HUES64 (cell line): ENCODE results near the gene MYOCOS.
A peak's percentile ranks its signal among the peaks of the same experiment; 100 is the strongest.

Experiments
- H3K27ac ChIP-seq: 2 replicates; pipeline ENCODE4 v1.7.0; 2013; ENCODE audit warnings: low read depth, low read length, inconsistent platforms
- H3K27me3 ChIP-seq: 2 replicates; pipeline ENCODE4 v1.6.1; 2013; ENCODE audit warnings: mild to moderate bottlenecking, low read length; ENCODE audit not compliant: insufficient read depth
- H3K36me3 ChIP-seq: 2 replicates; pipeline ENCODE4 v1.6.1; 2013; ENCODE audit warnings: mild to moderate bottlenecking, low read length; ENCODE audit not compliant: insufficient read depth
- H3K4me1 ChIP-seq: 2 replicates; pipeline ENCODE4 v1.6.1; 2013; ENCODE audit warnings: mild to moderate bottlenecking, low read length, moderate library complexity; ENCODE audit not compliant: insufficient read depth
- H3K4me3 ChIP-seq: 2 replicates; pipeline ENCODE4 v1.5.1; 2013; ENCODE audit warnings: mild to moderate bottlenecking, low read length, moderate library complexity
- H3K9ac ChIP-seq: 2 replicates; pipeline ENCODE4 v1.6.1; 2013; ENCODE audit warnings: mild to moderate bottlenecking, low read depth, low read length
- H3K9me3 ChIP-seq: 2 replicates; pipeline ENCODE4 v1.6.1; 2013; ENCODE audit warnings: low read depth, low read length; ENCODE audit not compliant: insufficient read depth
- WGBS: fragments of 150-250, 120-280 bp; methylation state at CpG from one replicate; pipeline ENCODE4 v1.1.7; 2013; ENCODE audit warnings: missing lambda C conversion rate; 5-methylcytosine and 5-hydroxymethylcytosine counted together

The MYOCOS gene

DNA sequence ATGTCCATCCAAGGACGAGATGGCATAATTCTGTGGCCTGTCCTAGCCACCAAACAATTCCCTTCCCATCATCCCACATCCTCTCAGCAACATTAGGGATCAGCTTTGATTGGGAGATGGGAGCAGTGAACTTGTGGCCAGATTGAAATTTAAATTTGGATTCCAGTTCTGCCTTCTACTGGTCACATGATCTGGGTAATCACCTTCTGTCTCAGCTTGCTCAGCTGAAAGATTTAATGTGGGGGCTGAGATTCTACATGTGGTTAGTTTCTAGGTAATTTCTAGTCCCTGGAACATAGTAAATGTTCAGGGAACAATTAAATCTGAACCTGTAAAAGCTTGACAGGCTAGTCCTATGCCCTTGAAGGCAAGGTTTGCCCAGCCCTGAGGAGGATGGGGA is 3.2 kb downstream of the MYOCOS start:
- H3K36me3 ChIP-seq = no peaks in the 10 kb centered on the region
- no peak overlapping the region for H3K9ac ChIP-seq
- H3K4me1 ChIP-seq = peaks cover 6% of the 10 kb centered on the region; the same call in 1 of the 2 replicates
- no peak overlapping the region for H3K4me3 ChIP-seq
- no peaks in the 10 kb centered on the region for H3K9me3 ChIP-seq
- no peaks in the 10 kb centered on the region for H3K27me3 ChIP-seq
- 83% methylated on average over 1 of the region's 1 CpG for WGBS
- H3K27ac ChIP-seq = no peak overlapping the region

DNA sequence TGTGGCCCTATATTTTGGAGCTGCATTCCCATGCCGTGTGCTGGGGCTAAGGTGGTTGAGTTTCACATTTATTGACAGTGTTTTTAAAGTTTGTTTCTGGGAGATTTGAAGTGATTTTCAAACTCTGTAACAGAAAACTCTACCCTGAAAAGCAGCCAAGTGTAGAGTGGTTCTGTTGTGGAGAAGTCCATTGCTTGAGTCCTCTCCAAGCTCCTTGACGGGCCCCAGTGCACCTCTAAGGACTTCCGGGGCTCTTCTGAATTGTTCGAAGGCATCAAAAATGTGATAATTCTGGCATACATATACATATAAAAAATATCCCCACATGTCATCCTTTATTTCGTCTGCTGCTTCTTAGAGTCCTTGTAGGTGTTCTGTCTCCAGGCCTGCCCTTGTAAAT is 5.0 kb downstream of the MYOCOS start:
- Histone ChIP-seq H3K27ac (no peak overlapping the region), H3K9me3 (no peaks in the 10 kb centered on the region), H3K9ac (no peak overlapping the region), H3K4me3 (no peak overlapping the region), H3K36me3 (no peaks in the 10 kb centered on the region), H3K4me1 (peaks cover 1% of the 10 kb centered on the region; the same call in 1 of the 2 replicates), H3K27me3 (no peaks in the 10 kb centered on the region)
- WGBS = 76% methylated on average over 5 of the region's 5 CpGs

DNA sequence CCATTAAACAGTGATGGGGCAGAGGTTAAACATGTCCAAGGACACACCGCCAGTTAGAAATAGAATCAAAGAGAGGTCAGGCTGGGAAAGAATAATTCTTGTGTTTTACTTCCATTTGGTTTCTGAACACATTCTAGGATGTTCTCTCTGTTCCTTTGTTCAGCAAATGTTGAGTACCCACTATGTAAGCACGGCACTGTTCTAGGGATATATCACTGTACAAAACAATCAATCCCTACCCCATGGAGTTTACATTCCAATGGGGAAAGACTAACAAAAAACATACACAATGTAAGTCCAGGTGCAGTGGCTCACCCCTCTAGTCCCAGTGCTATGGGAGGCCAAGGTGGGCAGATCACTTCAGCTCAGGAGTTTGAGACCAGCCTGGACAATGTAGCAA is 6.2 kb downstream of the MYOCOS start:
- Histone ChIP-seq H3K4me1 (no peaks in the 10 kb centered on the region), H3K36me3 (no peaks in the 10 kb centered on the region), H3K27me3 (no peaks in the 10 kb centered on the region), H3K27ac (no peak overlapping the region), H3K9ac (no peak overlapping the region), H3K4me3 (no peak overlapping the region), H3K9me3 (no peaks in the 10 kb centered on the region)
- 89% methylated on average over 2 of the region's 2 CpGs for WGBS

DNA sequence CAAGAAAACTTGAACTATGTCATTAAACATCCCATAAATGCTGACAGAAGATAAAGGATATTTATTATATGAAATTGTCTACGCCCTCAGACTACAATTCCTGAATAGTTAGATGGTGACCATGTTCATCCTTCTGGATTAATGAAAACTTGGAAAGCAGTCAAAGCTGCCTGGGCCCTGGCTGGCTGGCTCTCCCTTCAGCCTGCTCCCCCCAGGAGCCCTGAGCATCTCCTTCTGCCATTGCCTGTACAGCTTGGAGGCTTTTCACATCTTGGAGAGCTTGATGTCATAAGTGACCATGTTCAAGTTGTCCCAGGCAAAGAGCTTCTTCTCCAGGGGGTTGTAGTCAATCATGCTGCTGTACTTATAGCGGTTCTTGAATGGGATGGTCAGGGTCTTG is 13.6 kb downstream of the MYOCOS start:
- Histone ChIP-seq H3K4me1 (no peaks in the 10 kb centered on the region; the same call in 1 of the 2 replicates), H3K9me3 (no peaks in the 10 kb centered on the region), H3K27ac (no peak overlapping the region), H3K36me3 (no peaks in the 10 kb centered on the region), H3K4me3 (no peak overlapping the region), H3K27me3 (no peaks in the 10 kb centered on the region), H3K9ac (no peak overlapping the region)
- WGBS = 99% methylated on average over 2 of the region's 2 CpGs

DNA sequence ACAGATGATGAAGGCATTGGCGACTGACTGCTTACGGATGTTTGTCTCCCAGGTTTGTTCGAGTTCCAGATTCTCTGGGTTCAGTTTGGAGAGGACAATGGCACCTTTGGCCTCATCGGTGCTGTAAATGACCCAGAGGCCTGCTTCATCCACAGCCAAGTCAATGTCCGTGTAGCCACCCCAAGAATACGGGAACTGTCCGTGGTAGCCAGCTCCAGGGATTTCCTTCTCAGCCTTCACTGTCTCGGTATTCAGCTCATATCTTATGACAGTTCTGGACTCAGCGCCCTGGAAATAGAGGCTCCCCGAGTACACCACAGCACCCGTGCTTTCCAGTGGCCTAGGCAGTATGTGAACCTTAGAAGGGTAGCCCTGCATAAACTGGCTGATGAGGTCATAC is 14.1 kb downstream of the MYOCOS start:
- 86% methylated on average over 11 of the region's 11 CpGs for WGBS
- Histone ChIP-seq H3K4me3 (no peak overlapping the region), H3K9me3 (no peaks in the 10 kb centered on the region), H3K36me3 (no peaks in the 10 kb centered on the region), H3K4me1 (peaks cover 4% of the 10 kb centered on the region), H3K27ac (no peak overlapping the region), H3K27me3 (no peaks in the 10 kb centered on the region), H3K9ac (no peak overlapping the region)

DNA sequence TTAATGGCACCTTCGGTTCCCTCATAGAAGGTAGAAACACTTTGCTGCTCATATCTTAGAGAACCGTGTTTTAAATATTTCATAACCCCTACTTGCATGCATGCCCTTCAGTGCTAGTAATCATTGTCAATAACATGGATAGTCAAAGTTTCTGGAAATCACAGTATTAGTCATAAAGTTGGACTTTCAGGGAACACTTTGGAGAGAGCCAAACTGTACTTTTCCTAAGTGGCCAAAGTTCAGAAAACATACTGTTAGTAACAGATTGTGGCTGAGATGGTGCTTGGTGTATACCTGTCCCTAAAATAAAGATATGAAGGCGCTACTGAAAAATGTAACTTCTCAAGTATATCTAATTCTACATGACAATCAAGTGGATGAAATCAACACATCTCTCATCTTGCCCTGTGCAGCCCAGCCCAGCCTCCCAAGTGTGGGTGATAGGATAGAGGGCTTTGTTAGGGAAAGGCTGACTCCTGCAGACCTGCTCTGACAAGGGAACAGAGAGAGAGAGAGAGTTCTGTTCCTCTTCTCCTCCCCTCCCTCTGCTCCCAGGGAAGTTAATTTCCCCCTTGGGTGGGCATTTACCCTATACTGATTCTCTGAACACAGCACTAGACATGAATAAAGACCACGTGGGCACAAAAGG is 16.0 kb downstream of the MYOCOS start:
- Histone ChIP-seq H3K9ac (no peak overlapping the region), H3K9me3 (no peaks in the 10 kb centered on the region), H3K27ac (no peak overlapping the region), H3K27me3 (no peaks in the 10 kb centered on the region), H3K4me3 (no peak overlapping the region), H3K36me3 (no peaks in the 10 kb centered on the region), H3K4me1 (peaks cover 14% of the 10 kb centered on the region)
- 58% methylated on average over 3 of the region's 4 CpGs for WGBS

DNA sequence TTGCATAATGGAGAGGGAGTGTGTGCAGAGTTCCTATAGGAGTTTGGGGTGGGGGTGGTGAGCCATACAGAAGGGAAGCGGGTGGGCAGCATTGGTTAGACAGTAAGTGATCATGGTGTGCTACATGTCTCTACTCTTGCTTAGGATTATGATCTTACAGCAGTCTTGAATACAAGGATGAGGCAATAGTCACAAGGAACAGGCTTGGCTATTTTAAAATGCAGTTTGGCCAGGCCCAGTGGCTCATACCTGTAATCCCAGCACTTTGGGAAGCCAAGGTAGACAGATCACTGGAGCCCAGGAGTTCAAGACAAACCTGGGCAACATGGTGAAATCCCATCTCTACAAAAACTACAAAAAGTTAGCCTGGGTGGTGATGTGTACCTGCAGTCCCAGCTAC is 18.2 kb downstream of the MYOCOS start:
- peaks cover 14% of the 10 kb centered on the region for H3K4me1 ChIP-seq
- no peak overlapping the region for H3K4me3 ChIP-seq
- WGBS = 95% methylated on average over 1 of the region's 1 CpG
- H3K27me3 ChIP-seq = no peaks in the 10 kb centered on the region
- H3K9me3 ChIP-seq = no peaks in the 10 kb centered on the region
- H3K9ac ChIP-seq = no peak overlapping the region
- H3K27ac ChIP-seq = no peak overlapping the region
- H3K36me3 ChIP-seq = no peaks in the 10 kb centered on the region

DNA sequence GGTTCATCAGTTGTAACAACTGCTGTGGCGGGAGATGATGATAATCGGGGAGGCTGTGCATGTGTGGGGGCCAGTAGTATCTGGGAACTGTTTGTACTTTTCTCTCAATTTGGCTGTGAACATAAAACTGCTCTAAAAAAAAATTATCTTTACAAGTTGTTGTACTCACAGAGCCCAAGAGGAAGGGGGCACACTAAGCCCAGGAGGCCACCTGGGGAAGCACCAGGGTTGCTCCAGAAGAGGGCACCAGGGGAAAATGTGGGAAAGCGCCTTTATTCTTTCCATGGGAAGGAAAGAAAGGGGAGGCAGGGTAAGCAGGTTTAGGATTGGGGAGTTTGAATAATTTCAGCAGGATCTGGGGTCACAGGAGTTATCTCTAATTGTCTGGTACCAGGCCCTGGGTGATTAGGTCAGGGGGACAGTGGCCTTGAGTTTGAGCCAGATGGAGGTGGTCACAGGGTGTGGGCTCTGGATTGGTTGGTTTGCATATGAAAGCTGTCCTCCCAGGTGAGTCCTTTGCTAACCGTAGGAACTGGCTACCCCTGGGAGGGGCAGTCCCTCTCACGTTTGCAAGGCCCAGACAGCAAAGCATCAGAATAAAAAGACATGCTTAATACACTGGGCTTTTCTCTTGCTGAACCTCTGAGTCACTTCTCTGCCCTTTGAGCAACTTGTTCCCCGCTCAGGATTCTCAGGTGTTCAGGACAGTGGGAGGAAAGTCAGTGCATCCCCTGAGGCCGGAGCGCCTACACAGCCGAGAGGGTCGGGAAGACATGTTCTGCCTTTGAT is 19.2 kb downstream of the MYOCOS start:
- Histone ChIP-seq H3K4me3 (no peak overlapping the region; the same call in 1 of the 2 replicates), H3K9ac (peak overlapping the region; percentile 18; the same call in 1 of the 2 replicates), H3K27me3 (no peaks in the 10 kb centered on the region), H3K9me3 (no peaks in the 10 kb centered on the region), H3K27ac (peak overlapping the region; percentile 75), H3K4me1 (peaks cover 14% of the 10 kb centered on the region), H3K36me3 (no peaks in the 10 kb centered on the region)
- WGBS = 34% methylated on average over 10 of the region's 10 CpGs

DNA sequence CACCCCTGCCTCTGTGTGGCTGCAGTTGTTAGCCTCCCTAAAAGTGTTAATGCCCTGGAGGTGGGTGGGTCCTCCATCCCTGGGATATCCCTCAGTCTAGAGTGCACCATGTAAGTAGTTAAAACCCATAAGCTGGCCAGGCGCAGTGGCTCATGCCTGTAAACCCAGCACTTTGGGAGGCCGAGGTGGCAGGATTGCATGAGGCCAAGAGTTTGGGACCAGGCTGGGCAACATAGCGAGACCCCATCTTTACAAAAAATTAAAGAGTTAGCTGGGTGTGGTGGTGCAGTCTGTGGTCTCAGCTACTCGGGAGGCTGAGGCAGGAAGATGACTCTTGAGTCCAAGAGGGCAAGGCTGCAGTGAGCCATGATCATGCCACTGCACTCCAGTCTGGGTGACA is 20.2 kb downstream of the MYOCOS start:
- Histone ChIP-seq H3K4me1 (peaks cover 14% of the 10 kb centered on the region), H3K36me3 (no peaks in the 10 kb centered on the region), H3K4me3 (no peak overlapping the region), H3K27ac (peak overlapping the region; percentile 75), H3K9ac (peak overlapping the region; percentile 18; the same call in 1 of the 2 replicates), H3K9me3 (no peaks in the 10 kb centered on the region), H3K27me3 (no peaks in the 10 kb centered on the region)
- 87% methylated on average over 4 of the region's 4 CpGs for WGBS

DNA sequence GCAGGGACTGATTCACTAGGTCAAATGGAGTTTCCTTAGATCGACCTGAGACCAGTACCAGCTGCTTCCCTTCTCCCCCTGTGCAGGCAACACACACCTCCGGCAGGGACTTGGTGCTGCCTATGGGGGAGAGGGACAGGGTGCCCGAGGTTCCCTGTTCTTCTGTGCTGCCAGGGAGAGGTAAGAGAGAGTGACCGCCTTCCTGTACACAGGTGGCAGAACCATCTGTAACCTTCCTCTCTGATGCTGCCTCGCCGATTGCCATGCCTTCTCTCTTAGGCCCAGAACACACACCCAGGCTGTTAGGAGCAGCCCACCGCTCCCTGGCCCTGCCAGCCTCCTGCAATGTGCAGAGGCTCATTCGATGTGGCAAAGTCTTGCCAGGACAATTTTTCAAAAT is 21.1 kb downstream of the MYOCOS start:
- peaks cover 14% of the 10 kb centered on the region for H3K4me1 ChIP-seq
- no peaks in the 10 kb centered on the region for H3K9me3 ChIP-seq
- H3K27ac ChIP-seq = no peak overlapping the region
- H3K27me3 ChIP-seq = no peaks in the 10 kb centered on the region
- 94% methylated on average over 8 of the region's 8 CpGs for WGBS
- H3K9ac ChIP-seq = no peak overlapping the region
- H3K36me3 ChIP-seq = no peaks in the 10 kb centered on the region
- no peak overlapping the region for H3K4me3 ChIP-seq

DNA sequence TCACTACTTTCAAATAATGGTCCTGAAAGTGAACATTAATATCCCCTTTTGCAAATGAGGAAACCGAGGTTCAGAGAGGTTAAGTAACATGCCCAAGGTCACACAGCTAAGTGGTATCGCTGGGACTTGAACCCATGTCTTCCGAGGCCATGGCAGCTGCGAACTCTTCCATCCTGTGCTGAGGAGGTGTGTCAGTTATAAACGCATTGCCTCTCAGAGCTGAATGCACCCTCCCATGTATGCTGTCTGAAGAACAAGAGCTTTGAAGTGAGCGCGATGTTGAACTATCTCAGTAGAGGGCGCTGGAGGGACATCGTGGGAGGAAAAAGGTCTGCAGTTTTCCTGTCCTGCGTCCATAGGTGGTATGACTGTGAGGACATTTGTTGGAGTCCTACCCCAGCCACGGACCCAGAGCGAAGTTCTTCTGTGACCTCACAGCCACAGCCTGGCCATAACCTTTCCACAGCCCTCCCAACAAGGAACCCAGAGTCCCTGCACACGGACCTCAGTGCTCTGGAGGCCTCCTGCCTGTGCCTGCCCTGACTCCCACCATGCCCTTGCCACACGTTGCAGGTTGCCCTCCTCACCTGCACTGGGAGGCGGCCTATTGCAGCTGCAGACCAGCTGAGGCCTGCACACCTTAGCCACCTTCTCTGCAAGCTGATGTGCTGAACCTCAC is 22.9 kb downstream of the MYOCOS start:
- Histone ChIP-seq H3K27me3 (no peaks in the 10 kb centered on the region), H3K9me3 (no peaks in the 10 kb centered on the region), H3K9ac (no peak overlapping the region), H3K36me3 (no peaks in the 10 kb centered on the region), H3K27ac (no peak overlapping the region), H3K4me1 (peaks cover 14% of the 10 kb centered on the region), H3K4me3 (no peak overlapping the region)
- 21% methylated on average over 15 of the region's 15 CpGs for WGBS
